Measurements from ENCODE around the gene EIF2B4. TPM values are rescaled to one million over a fixed set of nuclear protein-coding genes. Genes with fewer than 3 reads are reported as not detected.

EIF2B4 gene
- total RNA-seq, 1 experiment from 2014 or later: 57.2 TPM

DNA sequence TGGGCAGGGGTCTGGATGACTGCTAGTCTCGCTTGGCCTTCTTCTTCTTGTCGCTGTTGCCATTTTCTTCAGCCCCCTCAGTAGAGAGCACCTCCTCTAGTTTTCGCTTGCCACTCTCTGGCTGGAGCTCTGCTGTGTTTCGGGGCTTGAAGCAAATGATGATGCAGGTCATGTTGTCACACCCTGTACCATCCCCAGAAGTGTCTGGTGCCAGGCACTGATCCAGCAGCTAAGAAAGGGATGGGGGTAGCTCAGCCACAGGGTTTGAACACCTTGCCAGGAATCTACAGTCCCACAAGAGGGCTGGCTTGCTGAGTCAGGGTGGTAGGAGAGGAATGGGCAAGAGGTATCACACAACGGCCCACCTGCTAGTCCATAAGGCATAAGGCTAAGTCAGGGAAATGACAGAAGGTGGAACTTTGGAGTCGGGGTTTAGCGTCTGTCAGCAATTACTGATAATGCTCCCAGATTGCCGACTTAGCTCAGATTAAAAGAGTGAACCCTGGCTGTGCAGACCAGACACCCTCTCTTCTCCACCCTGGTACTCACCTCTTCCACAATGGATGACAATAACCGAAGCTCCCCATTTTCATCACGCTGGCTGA, 11.5 kb upstream of the EIF2B4 start:
- intact Hi-C loops (cut with micrococcal nuclease; ENCODE audit: unreplicated experiment): no loop called here
- ATAC-seq (no peak), DNase-seq (ENCODE audit: low read depth, low spot score) (no peak)
- in situ Hi-C loops (cut with HindIII; ENCODE audit: low pct_unique_long_range_greater_than_20kb, low sequenced_read_pairs): no loop called here
- ChIA-PET CTCF (no interaction called here), POLR2A (interaction anchor here (1.0 kb wide), 1 partner anchor 28 kb away, joined by 4 read pairs; the partner anchor contains the start of gene PPM1G)
- Histone ChIP-seq H3K4me1 (ENCODE audit: control insufficient read depth, insufficient read depth, low read length) (peaks cover 32% of the 10 kb centered on the region), H3K36me3 (ENCODE audit: control insufficient read depth, insufficient read depth, low read length) (peaks cover 18% of the 10 kb centered on the region), H3K9me3 (ENCODE audit: control insufficient read depth, insufficient read depth, low read depth, low read length) (no peaks in the 10 kb centered on the region), H3K4me3 (ENCODE audit: low read depth in 2 of 2, low read length in 2 of 2) (no peak overlapping the region), H3K27me3 (ENCODE audit: control insufficient read depth, insufficient read depth, low read length) (no peaks in the 10 kb centered on the region), H3K27ac (ENCODE audit: low read length) (peak overlapping the region; percentile 91)
- TF ChIP-seq TCF7L2 (IDR thresholded peaks at IDR 0.05; ENCODE audit: low read depth, low read length) (no peak), SIN3A (IDR thresholded peaks at IDR 0.05; ENCODE audit: borderline replicate concordance, insufficient read depth, low read depth, low read length) (no peak), POLR2AphosphoS5 (IDR thresholded peaks at IDR 0.05; ENCODE audit: low read depth, low read length) (no peak)
- TF ChIP-seq, protein P1, sequence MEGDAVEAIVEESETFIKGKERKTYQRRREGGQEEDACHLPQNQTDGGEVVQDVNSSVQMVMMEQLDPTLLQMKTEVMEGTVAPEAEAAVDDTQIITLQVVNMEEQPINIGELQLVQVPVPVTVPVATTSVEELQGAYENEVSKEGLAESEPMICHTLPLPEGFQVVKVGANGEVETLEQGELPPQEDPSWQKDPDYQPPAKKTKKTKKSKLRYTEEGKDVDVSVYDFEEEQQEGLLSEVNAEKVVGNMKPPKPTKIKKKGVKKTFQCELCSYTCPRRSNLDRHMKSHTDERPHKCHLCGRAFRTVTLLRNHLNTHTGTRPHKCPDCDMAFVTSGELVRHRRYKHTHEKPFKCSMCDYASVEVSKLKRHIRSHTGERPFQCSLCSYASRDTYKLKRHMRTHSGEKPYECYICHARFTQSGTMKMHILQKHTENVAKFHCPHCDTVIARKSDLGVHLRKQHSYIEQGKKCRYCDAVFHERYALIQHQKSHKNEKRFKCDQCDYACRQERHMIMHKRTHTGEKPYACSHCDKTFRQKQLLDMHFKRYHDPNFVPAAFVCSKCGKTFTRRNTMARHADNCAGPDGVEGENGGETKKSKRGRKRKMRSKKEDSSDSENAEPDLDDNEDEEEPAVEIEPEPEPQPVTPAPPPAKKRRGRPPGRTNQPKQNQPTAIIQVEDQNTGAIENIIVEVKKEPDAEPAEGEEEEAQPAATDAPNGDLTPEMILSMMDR (IDR thresholded peaks at IDR 0.05): no peak
- TF ChIP-seq, protein P2, sequence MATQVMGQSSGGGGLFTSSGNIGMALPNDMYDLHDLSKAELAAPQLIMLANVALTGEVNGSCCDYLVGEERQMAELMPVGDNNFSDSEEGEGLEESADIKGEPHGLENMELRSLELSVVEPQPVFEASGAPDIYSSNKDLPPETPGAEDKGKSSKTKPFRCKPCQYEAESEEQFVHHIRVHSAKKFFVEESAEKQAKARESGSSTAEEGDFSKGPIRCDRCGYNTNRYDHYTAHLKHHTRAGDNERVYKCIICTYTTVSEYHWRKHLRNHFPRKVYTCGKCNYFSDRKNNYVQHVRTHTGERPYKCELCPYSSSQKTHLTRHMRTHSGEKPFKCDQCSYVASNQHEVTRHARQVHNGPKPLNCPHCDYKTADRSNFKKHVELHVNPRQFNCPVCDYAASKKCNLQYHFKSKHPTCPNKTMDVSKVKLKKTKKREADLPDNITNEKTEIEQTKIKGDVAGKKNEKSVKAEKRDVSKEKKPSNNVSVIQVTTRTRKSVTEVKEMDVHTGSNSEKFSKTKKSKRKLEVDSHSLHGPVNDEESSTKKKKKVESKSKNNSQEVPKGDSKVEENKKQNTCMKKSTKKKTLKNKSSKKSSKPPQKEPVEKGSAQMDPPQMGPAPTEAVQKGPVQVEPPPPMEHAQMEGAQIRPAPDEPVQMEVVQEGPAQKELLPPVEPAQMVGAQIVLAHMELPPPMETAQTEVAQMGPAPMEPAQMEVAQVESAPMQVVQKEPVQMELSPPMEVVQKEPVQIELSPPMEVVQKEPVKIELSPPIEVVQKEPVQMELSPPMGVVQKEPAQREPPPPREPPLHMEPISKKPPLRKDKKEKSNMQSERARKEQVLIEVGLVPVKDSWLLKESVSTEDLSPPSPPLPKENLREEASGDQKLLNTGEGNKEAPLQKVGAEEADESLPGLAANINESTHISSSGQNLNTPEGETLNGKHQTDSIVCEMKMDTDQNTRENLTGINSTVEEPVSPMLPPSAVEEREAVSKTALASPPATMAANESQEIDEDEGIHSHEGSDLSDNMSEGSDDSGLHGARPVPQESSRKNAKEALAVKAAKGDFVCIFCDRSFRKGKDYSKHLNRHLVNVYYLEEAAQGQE (IDR thresholded peaks at IDR 0.05; ENCODE audit: insufficient read depth in 1 of 2, low read depth in 2 of 2, low read length in 1 of 2): no peak
- BruUV-seq (replicated peaks): TSS peak; percentile 90

DNA sequence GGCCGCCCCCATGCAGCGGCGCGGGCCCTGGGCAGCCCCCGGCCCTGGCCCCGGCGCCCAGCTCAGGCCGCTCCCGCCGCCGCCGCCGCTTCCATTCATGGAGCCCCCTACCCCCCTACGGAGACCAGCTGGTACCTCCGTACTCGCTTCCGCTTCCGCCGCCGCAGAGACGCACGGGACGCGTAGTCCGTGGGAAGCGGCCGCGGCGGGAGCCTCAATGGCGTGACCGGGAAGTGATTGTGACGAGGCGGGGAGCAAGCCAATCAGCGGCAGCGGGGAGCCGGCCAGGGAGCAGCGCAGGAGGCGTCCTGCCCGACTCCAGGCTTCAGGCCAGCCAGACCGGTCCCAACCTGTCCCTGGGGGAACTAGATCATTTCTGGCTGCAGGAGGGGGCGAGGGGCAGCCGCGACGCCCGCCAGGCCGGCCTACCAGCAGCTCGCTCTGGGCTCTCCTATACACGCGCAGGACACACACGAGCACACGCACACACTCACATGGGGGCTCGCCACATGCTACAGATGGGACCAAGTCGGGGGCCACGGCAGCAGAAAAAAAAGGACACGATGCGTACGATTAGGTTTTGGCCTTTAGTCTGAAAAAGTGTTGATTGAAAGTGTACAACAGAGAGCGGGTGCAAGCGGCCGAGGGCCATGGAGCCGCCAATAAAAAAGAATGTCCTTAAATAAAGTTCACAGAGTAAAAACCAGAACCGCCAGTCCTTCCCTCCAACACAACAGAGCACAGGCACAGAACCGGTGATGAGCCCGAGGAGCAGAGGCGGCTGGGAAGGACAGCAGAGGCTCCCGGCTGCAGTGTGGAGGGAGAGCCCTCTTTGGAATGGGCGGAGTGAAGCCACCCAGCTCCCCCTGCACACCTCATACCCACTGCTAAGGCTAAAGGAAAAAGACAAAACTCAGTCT, 10.7 kb upstream of the EIF2B4 start, which contains the start of gene ZNF513:
ZNF513 (minus strand) TSS at position 109 of the 920 bp plus-strand sequence. CDS start 208 bp downstream, outside the sequence.
- H3K36me3 ChIP-seq (ENCODE audit: control insufficient read depth, insufficient read depth, low read length): peaks cover 13% of the 10 kb centered on the region
- BruUV-seq (replicated peaks): no TSS peak
- peak; percentile 93 for TF ChIP-seq POLR2AphosphoS5 (IDR thresholded peaks at IDR 0.05; ENCODE audit: low read depth, low read length)
- TF ChIP-seq TCF7L2 (IDR thresholded peaks at IDR 0.05; ENCODE audit: low read depth, low read length): peak; percentile 87
- TF ChIP-seq, protein P2 (IDR thresholded peaks at IDR 0.05; ENCODE audit: insufficient read depth in 1 of 2, low read depth in 2 of 2, low read length in 1 of 2): no peak
- H3K27me3 ChIP-seq (ENCODE audit: control insufficient read depth, insufficient read depth, low read length): no peaks in the 10 kb centered on the region
- intact Hi-C loops (cut with micrococcal nuclease; ENCODE audit: unreplicated experiment) (no loop called here), in situ Hi-C loops (cut with HindIII; ENCODE audit: low pct_unique_long_range_greater_than_20kb, low sequenced_read_pairs) (no loop called here)
- peaks cover 38% of the 10 kb centered on the region for H3K4me1 ChIP-seq (ENCODE audit: control insufficient read depth, insufficient read depth, low read length)
- no peak for DNase-seq (ENCODE audit: low read depth, low spot score)
- ChIA-PET CTCF (no interaction called here), POLR2A (interaction anchor here (1.0 kb wide), 1 partner anchor 29 kb away, joined by 4 read pairs; the partner anchor contains the start of gene PPM1G)
- peak within 1 kb of the TSS; percentile 91 to 93 for H3K4me3 ChIP-seq (ENCODE audit: low read depth in 2 of 2, low read length in 2 of 2)
- ATAC-seq: peak; percentile 88
- peak within 1 kb of the TSS; percentile 96 for H3K27ac ChIP-seq (ENCODE audit: low read length)
- H3K9me3 ChIP-seq (ENCODE audit: control insufficient read depth, insufficient read depth, low read depth, low read length): no peaks in the 10 kb centered on the region
